Liver (tissue), 9 donors: ENCODE data around the gene WFS1. TPM values are rescaled to one million over a fixed set of nuclear protein-coding genes. Genes with fewer than 3 reads are reported as not detected.

ENCODE experiments used
- DNase-seq: peaks from one replicate; pipeline ENCODE4 v3.0.0-alpha.2; 2017; ENCODE audit warnings: low spot score
- H3K27ac ChIP-seq, 2 donors: one replicate each; pipeline ENCODE4 v1.7.0; 2013; ENCODE audit warnings: inconsistent platforms in 2 of 2, low read length in 2 of 2, control low read depth in 1 of 2, low read depth in 1 of 2, mild to moderate bottlenecking in 1 of 2
- H3K27me3 ChIP-seq, 4 donors: one replicate each; pipeline versions ENCODE4 v1.6.1 to v1.7.0; 2013; ENCODE audit warnings: low read length in 3 of 4, inconsistent platforms in 1 of 4, mild to moderate bottlenecking in 1 of 4, moderate library complexity in 1 of 4; ENCODE audit not compliant: control insufficient read depth in 4 of 4, insufficient read depth in 4 of 4
- H3K36me3 ChIP-seq, 4 donors: one replicate each; pipeline versions ENCODE4 v1.6.1 to v1.7.0; 2013; ENCODE audit warnings: low read length in 3 of 4, mild to moderate bottlenecking in 3 of 4, low read depth in 1 of 4, moderate library complexity in 1 of 4; ENCODE audit not compliant: control insufficient read depth in 4 of 4, insufficient read depth in 3 of 4
- H3K4me1 ChIP-seq, 4 donors: one replicate each; pipeline versions ENCODE4 v1.6.1 to v1.7.0; 2013; ENCODE audit warnings: low read length in 3 of 4, mild to moderate bottlenecking in 3 of 4, moderate library complexity in 1 of 4; ENCODE audit not compliant: control insufficient read depth in 4 of 4, insufficient read depth in 4 of 4
- H3K4me3 ChIP-seq, 3 donors: one replicate each; pipeline versions ENCODE4 v1.6.1 to v1.7.0; 2013; ENCODE audit warnings: low read length in 3 of 3, control low read depth in 1 of 3, low read depth in 1 of 3, mild to moderate bottlenecking in 1 of 3
- H3K9ac ChIP-seq, 2 donors: one replicate each; pipeline ENCODE4 v1.7.0; 2013; ENCODE audit warnings: low read length in 2 of 2, mild to moderate bottlenecking in 2 of 2, moderate library complexity in 2 of 2, control low read depth in 1 of 2, low read depth in 1 of 2
- H3K9me3 ChIP-seq, 4 donors: one replicate each; pipeline versions ENCODE4 v1.6.1 to v1.7.0; 2013; ENCODE audit warnings: low read length in 3 of 4; ENCODE audit not compliant: control insufficient read depth in 4 of 4
- ATF3 ChIP-seq: IDR thresholded peaks from 2 replicates; pipeline ENCODE4 v1.6.1; 2016; ENCODE audit warnings: antibody characterized with exemption
- EGR1 ChIP-seq, 2 donors: IDR thresholded peaks; 2 replicates each; pipeline ENCODE4 v1.6.1; 2016 to 2018; ENCODE audit warnings: antibody characterized with exemption in 2 of 2, low read depth in 2 of 2
- FOXA1 ChIP-seq: IDR thresholded peaks from 2 replicates; pipeline ENCODE4 v1.6.1; 2016; ENCODE audit warnings: antibody characterized with exemption
- FOXA2 ChIP-seq: IDR thresholded peaks from 2 replicates; pipeline ENCODE4 v1.6.1; 2016; ENCODE audit warnings: antibody characterized with exemption
- GABPA ChIP-seq, 2 donors: IDR thresholded peaks in 1 of 2; conservative IDR thresholded peaks in 1 of 2; 2 replicates each; pipeline ENCODE4 v1.6.1; 2016; ENCODE audit warnings: antibody characterized with exemption in 2 of 2, mild to moderate bottlenecking in 1 of 2, moderate library complexity in 1 of 2
- HNF4A ChIP-seq, 2 donors: conservative IDR thresholded peaks; 2 replicates each; pipeline ENCODE4 v1.6.1; 2016; ENCODE audit warnings: antibody characterized with exemption in 2 of 2, mild to moderate bottlenecking in 2 of 2
- HNF4G ChIP-seq: IDR thresholded peaks from 2 replicates; pipeline ENCODE4 v1.6.1; 2016; ENCODE audit warnings: antibody characterized with exemption
- JUND ChIP-seq, 2 donors: IDR thresholded peaks; 2 replicates each; pipeline ENCODE4 v1.6.1; 2016; ENCODE audit warnings: antibody characterized with exemption in 2 of 2
- NR2F2 ChIP-seq: IDR thresholded peaks from 2 replicates; pipeline ENCODE4 v1.6.1; 2016; ENCODE audit warnings: antibody characterized with exemption
- RAD21 ChIP-seq, 2 donors: IDR thresholded peaks; 2 replicates each; pipeline ENCODE4 v1.6.1; 2016; ENCODE audit warnings: antibody characterized with exemption in 2 of 2, mild to moderate bottlenecking in 2 of 2
- RXRA ChIP-seq, 2 donors: IDR thresholded peaks; 2 replicates each; pipeline ENCODE4 v1.6.1; 2017 to 2018; ENCODE audit warnings: antibody characterized with exemption in 2 of 2, mild to moderate bottlenecking in 1 of 2
- TAF1 ChIP-seq: conservative IDR thresholded peaks from 2 replicates; pipeline ENCODE4 v1.6.1; 2016; ENCODE audit warnings: antibody characterized with exemption, mild to moderate bottlenecking
- YY1 ChIP-seq: IDR thresholded peaks from 2 replicates; pipeline ENCODE4 v1.6.1; 2016; ENCODE audit warnings: antibody characterized with exemption, mild to moderate bottlenecking
- ZBTB33 ChIP-seq: IDR thresholded peaks from 2 replicates; pipeline ENCODE4 v1.6.1; 2016; ENCODE audit warnings: antibody characterized with exemption
- WGBS: extraction: QIAGEN DNeasy Blood & Tissue Kit; methylation state at CpG from one replicate; pipeline ENCODE4 v1.1.7; 2013; 5-methylcytosine and 5-hydroxymethylcytosine counted together
- polyA plus RNA-seq, 2 donors: library from polyadenylated mRNA; stranded (reverse) in 1 of 2; unstranded in 1 of 2; fragments of 200-250 nt in 1 of 2; fragments of >200 nt in 1 of 2; fragmentation: Nextera tagmentation in 1 of 2; extraction: Ambion mirVana in 1 of 2; gene quantifications; one replicate each; pipeline versions ENCODE4 v1.2.1 to v1.2.3, GENCODE V29; 2013 to 2015
- total RNA-seq, 2 donors: library from RNA; depleted of rRNA; stranded (reverse); fragments of >200 nt; gene quantifications; one replicate each; pipeline ENCODE4 v1.2.3, GENCODE V29; 2014
- TF ChIP-seq, protein P1 (sequence below): fragments of 150-350 bp; IDR thresholded peaks from 2 replicates; pipeline ENCODE4 v1.5.1; 2017; ENCODE audit warnings: improper control_type of control experiment, low read depth, low read length; ENCODE audit not compliant: missing input control
- TF ChIP-seq, protein P2 (sequence below): IDR thresholded peaks from 2 replicates; pipeline ENCODE4 v1.6.1; 2016; ENCODE audit warnings: antibody characterized with exemption
- TF ChIP-seq, protein P3 (sequence below): IDR thresholded peaks from 2 replicates; pipeline ENCODE4 v1.6.1; 2016; ENCODE audit warnings: antibody characterized with exemption, mild to moderate bottlenecking
- donor health status: healthy.
- donor health status: healthy.
- donor health status: healthy.
- donor health status: healthy.
- donor health status: healthy.

WFS1 gene
- total and polyA plus RNA-seq, 4 donors, result 6.0 to 23.9 (median 13.0) TPM

DNA sequence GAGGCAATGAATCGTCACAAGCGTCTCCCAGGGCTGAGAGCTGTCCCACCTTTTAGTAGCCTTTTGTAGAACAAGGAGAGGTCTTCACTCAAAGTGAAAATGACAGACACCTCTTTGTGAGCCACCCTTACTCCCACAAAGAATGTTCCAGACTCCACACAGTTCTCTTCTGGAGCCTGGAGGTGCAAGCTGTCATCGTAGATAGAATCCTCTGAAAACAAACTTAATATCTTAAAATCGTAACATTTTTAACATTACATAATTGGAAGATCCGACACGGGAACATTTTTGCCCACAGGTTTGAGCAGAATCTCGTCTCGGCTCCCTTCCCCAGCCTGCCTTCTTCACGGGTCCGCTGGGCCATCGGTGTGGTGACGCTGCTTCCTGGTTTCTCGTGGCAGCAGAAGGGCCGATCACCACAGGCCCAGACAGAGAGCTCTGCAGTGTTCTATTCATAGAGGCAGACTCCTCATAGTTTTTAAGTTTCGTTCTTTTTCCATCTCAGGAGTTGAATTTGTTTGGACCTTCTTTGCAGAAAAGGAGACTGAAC lies 27.7 kb downstream of the WFS1 start:
- Histone ChIP-seq H3K4me1 (no peaks in the 10 kb centered on the region), H3K27ac (no peak overlapping the region), H3K4me3 (no peak overlapping the region), H3K27me3 (no peaks in the 10 kb centered on the region), H3K36me3 (peaks cover 3 to 49% (median 5%) of the 10 kb centered on the region in 4 donors), H3K9ac (no peak overlapping the region), H3K9me3 (no peaks in the 10 kb centered on the region)
- TF ChIP-seq, protein P1, sequence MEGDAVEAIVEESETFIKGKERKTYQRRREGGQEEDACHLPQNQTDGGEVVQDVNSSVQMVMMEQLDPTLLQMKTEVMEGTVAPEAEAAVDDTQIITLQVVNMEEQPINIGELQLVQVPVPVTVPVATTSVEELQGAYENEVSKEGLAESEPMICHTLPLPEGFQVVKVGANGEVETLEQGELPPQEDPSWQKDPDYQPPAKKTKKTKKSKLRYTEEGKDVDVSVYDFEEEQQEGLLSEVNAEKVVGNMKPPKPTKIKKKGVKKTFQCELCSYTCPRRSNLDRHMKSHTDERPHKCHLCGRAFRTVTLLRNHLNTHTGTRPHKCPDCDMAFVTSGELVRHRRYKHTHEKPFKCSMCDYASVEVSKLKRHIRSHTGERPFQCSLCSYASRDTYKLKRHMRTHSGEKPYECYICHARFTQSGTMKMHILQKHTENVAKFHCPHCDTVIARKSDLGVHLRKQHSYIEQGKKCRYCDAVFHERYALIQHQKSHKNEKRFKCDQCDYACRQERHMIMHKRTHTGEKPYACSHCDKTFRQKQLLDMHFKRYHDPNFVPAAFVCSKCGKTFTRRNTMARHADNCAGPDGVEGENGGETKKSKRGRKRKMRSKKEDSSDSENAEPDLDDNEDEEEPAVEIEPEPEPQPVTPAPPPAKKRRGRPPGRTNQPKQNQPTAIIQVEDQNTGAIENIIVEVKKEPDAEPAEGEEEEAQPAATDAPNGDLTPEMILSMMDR, result no peak
- TF ChIP-seq JUND (IDR thresholded peaks at IDR 0.05), result no peak
- TF ChIP-seq FOXA2, result no peak
- TF ChIP-seq GABPA (IDR thresholded peaks at IDR 0.05 in 1 of 2, conservative IDR thresholded peaks at IDR 0.05 in 1 of 2), result no peak
- TF ChIP-seq HNF4G, result no peak
- no peak for TF ChIP-seq TAF1
- TF ChIP-seq, protein P2, sequence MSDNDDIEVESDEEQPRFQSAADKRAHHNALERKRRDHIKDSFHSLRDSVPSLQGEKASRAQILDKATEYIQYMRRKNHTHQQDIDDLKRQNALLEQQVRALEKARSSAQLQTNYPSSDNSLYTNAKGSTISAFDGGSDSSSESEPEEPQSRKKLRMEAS, result no peak
- TF ChIP-seq, protein P3, sequence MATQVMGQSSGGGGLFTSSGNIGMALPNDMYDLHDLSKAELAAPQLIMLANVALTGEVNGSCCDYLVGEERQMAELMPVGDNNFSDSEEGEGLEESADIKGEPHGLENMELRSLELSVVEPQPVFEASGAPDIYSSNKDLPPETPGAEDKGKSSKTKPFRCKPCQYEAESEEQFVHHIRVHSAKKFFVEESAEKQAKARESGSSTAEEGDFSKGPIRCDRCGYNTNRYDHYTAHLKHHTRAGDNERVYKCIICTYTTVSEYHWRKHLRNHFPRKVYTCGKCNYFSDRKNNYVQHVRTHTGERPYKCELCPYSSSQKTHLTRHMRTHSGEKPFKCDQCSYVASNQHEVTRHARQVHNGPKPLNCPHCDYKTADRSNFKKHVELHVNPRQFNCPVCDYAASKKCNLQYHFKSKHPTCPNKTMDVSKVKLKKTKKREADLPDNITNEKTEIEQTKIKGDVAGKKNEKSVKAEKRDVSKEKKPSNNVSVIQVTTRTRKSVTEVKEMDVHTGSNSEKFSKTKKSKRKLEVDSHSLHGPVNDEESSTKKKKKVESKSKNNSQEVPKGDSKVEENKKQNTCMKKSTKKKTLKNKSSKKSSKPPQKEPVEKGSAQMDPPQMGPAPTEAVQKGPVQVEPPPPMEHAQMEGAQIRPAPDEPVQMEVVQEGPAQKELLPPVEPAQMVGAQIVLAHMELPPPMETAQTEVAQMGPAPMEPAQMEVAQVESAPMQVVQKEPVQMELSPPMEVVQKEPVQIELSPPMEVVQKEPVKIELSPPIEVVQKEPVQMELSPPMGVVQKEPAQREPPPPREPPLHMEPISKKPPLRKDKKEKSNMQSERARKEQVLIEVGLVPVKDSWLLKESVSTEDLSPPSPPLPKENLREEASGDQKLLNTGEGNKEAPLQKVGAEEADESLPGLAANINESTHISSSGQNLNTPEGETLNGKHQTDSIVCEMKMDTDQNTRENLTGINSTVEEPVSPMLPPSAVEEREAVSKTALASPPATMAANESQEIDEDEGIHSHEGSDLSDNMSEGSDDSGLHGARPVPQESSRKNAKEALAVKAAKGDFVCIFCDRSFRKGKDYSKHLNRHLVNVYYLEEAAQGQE, result no peak
- no peak for TF ChIP-seq RXRA (IDR thresholded peaks at IDR 0.05)
- TF ChIP-seq HNF4A (conservative IDR thresholded peaks at IDR 0.05), result no peak
- DNase-seq, result no peak
- WGBS, result 92% methylated on average over 15 of the region's 15 CpGs

GRCh38 chr4:6298035-6298434 lies 28.4 kb downstream of the WFS1 start:
- Histone ChIP-seq H3K27ac (no peak overlapping the region), H3K9ac (no peak overlapping the region), H3K36me3 (peaks cover 5 to 53% (median 6%) of the 10 kb centered on the region in 4 donors), H3K27me3 (no peaks in the 10 kb centered on the region), H3K9me3 (no peaks in the 10 kb centered on the region), H3K4me1 (no peaks in the 10 kb centered on the region), H3K4me3 (no peak overlapping the region)
- DNase-seq, result no peak
- 83% methylated on average over 13 of the region's 13 CpGs for WGBS
- no peak for TF ChIP-seq GABPA (IDR thresholded peaks at IDR 0.05 in 1 of 2, conservative IDR thresholded peaks at IDR 0.05 in 1 of 2)
- no peak for TF ChIP-seq RAD21 (IDR thresholded peaks at IDR 0.05)
- TF ChIP-seq FOXA1, result no peak
- TF ChIP-seq, protein P2, result no peak
- TF ChIP-seq TAF1, result no peak
- TF ChIP-seq HNF4A (conservative IDR thresholded peaks at IDR 0.05), result no peak
- no peak for TF ChIP-seq ZBTB33
- TF ChIP-seq YY1, result no peak
- no peak for TF ChIP-seq EGR1 (IDR thresholded peaks at IDR 0.05; ENCODE audit: low read depth in 2 of 2)
- no peak for TF ChIP-seq FOXA2
- TF ChIP-seq JUND (IDR thresholded peaks at IDR 0.05), result no peak
- TF ChIP-seq, protein P3, result no peak
- no peak for TF ChIP-seq HNF4G
- no peak for TF ChIP-seq ATF3
- TF ChIP-seq, protein P1, result no peak
- no peak for TF ChIP-seq NR2F2
- no peak for TF ChIP-seq RXRA (IDR thresholded peaks at IDR 0.05)
